Head of caudate nucleus (tissue), 42 donors: ENCODE results near the gene GRIA1.
"Not testable (repeated sequence)": the region's sequence is repeated elsewhere in the genome, so short reads cannot be mapped to it uniquely, and the experiment has no call there.

Experiments
- DNase-seq, 42 donors: peaks; one replicate each; pipeline versions ENCODE4 v3.0.0 to v3.0.0-alpha.2; 2020 to 2021; ENCODE audit warnings: mixed read lengths in 7 of 42
- intact Hi-C: fragments of 100-400 bp; cut with DNase I; formaldehyde crosslinking; loops from one replicate; pipeline ENCODE4 v1.15.0; 2022

GRIA1 gene

DNA sequence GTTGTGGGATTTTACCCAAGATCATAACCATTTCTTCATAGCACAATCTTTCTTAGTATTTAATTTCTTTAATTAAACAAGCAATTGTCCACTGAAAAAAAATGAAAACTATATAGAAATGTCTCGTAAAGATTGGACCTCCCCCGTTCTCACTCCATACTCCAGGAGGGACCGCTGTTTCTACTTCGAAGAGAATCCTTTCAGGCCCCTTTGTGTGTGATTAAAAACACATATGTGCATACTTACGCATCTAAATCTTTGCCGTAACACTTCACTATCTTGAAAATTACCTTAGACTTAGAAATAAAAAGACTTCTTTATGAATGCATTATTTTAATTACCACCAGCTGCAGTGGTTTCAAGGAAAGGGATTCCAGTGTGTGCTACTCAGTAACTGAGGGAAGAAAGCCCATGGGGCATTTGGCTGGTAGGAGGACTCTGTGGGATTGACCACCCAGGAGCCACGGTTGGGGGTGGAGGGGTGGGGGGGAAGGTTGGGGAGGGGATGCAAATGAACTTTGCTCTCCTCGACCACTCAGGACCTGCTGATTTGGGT is 339.1 kb downstream of the GRIA1 start:
- intact Hi-C loops = no loop called here
- DNase-seq = no peak

DNA sequence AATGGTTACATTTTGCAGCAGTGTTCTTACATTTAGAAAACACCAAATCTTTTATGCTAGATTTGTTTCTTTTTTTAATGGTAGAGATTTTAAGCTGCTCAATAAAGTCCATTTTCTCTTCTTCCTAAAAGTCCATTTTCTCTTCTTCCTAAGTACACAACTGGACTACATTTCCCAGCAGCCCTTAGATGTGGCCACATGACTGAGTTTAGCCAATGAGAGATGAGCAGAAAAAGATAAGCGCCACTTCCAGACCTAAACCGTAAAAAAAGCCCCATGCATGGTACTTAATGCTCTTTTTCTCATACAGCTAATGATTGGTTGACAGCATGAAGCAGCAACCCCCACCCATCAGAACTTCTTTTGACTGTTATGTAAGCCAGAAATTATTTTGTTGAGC is 341.5 kb downstream of the GRIA1 start:
- peak in 2 of 42 donors; percentile 8 to 10 for DNase-seq
- intact Hi-C loops = no loop called here

DNA sequence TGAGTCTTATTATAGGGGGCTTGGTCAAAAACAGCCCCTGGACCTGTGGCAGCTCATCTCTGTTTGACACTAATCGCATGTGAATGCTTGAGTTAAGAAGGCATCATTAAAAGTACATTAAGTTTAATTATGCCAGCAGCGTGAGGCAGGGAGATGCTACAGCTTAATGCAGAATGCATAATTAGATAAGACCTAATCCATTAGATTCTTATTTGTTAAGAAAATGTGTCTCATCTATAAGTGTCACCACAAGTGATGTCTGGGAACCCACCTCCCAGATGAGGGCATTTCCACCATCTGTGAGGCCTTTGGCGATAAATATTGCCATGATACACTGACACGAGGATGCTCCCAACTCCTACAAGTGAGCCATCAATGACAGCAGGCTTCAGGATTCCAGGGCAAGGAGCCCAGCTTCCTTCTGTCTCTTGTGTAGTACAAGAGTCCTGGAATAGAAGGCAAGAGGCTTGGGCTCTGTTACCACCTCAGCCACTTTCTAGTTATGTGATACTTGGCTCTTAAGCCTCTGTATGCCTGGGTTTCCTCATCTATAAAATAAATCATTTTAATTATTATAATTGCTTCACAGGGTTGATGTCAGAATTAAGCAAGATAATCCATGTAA is 345.5 kb downstream of the GRIA1 start:
- DNase-seq = no peak
- intact Hi-C loops = no loop called here

DNA sequence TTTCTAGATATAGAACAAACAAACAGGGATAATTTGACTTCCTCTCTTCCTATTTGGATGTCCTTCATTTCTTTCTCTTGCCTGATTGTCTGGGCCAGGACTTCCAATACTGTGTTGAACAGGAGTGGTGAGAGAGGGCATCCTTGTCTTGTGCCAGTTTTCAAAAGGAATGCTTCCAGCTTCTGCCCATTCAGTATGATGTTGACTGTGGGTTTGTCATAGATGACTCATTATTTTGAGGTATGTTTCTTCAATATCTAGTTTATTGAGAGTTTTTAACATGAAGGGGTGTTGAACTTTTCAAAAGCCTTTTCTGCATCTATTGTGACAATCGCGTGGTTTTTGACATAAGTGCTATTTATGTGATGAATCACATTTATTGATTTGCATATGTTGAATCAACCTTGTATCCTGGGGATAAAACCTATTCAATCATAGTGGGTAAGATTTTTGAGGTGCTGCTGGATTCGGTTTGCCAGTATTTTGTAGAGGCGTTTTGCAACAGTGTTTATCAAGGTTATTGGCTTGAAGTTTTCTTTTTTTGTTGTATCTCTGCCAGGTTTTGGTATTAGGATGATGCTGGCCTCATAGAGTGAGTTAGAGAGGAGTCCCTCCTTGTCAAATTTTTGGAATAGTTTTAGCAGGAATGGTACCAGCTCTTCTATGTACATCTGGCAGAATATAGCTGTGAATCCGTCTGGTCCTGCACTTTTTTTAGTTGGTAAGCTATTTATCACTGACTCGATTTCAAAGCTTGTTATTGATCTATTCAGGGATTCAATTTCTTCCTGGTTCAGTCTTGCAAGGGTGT is 359.0 kb downstream of the GRIA1 start:
- DNase-seq, intact Hi-C loops: not testable (repeated sequence)

DNA sequence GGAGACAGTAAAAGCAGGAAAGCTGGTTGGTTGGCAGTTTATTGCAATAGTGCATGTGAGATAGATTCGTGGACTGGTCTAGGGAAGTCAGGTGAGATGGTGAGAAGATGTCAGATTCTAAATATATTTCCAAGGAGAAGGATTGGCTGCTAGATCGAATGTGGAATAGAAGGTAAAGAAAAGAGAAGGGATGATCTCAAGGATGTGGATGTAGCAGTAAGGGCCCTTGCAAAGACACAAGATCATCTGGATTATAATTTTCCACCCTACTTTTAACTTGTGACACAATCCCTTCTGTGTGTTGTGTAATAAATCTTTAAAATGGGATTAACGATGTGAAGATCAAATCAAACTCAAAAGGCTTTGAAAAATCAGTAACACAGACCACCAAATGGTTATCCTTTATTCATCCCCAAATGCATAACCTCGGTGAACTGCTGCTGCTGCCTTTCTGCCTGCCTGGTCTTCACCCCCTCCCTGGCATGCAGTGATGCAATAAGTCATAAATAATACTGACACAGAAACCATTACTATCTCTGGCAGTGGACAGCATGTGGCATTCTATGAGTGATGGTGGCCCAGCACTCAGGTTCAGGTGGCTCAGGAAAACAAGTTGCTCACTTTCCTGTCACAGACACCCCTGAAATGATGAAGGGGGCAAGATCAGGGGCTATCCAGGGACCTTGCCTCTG is 369.9 kb downstream of the GRIA1 start:
- no peak for DNase-seq
- intact Hi-C loops = no loop called here

DNA sequence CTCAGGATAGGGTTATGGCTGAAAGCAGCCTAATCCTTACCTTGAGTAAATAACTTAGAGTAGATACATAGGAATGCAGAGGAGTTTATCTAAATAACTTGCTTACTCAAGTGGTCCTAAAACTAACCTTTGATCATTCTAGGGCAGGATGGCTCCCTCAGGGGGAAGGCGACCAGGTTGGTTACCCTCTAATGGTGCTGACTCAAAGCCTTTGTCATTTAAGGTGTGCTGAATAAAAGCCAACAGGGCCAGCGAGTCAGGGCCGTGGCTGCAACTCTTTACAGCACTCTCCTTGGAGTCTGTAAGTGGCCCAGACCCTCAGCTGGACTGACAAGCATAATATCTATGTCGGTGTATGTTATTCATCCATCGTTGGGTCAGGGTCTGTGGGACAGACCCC is 372.4 kb downstream of the GRIA1 start:
- DNase-seq, intact Hi-C loops: not testable (repeated sequence)
